ENCODE measurements around the gene MRPS18C.

DNA sequence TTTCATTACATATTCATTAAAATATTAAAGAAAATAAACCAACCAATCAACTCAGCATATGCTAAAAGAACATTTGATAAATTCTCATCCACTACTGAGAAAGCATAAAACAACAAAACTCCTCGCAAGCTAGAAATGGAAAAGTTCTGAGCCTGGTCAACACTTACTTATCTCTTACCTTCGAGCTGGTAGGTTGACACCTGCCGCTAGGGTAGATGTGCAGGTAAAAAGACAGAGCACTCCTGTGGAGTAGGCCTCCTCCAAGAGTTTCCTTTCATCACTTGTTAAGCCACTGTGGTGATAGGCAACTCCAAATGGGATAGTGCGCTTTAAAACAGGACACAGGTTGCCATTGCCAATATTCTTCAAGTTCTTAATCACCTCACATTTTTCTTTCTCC, 19.2 kb upstream of the MRPS18C start:
- TF ChIP-seq, protein P1, sequence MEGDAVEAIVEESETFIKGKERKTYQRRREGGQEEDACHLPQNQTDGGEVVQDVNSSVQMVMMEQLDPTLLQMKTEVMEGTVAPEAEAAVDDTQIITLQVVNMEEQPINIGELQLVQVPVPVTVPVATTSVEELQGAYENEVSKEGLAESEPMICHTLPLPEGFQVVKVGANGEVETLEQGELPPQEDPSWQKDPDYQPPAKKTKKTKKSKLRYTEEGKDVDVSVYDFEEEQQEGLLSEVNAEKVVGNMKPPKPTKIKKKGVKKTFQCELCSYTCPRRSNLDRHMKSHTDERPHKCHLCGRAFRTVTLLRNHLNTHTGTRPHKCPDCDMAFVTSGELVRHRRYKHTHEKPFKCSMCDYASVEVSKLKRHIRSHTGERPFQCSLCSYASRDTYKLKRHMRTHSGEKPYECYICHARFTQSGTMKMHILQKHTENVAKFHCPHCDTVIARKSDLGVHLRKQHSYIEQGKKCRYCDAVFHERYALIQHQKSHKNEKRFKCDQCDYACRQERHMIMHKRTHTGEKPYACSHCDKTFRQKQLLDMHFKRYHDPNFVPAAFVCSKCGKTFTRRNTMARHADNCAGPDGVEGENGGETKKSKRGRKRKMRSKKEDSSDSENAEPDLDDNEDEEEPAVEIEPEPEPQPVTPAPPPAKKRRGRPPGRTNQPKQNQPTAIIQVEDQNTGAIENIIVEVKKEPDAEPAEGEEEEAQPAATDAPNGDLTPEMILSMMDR (IDR thresholded peaks at IDR 0.05): no peak
- TF ChIP-seq POLR2A (IDR thresholded peaks at IDR 0.05) (no peak), POLR2AphosphoS5 (IDR thresholded peaks at IDR 0.05) (no peak)
